Measurements from ENCODE around the gene CHST9.

GRCh38 chr18:27009293-27009692, 175.8 kb downstream of the CHST9 start:
- TF ChIP-seq EZH2 (IDR thresholded peaks at IDR 0.05; ENCODE audit: borderline replicate concordance, low read length) = no peak
- TF ChIP-seq, protein P1, sequence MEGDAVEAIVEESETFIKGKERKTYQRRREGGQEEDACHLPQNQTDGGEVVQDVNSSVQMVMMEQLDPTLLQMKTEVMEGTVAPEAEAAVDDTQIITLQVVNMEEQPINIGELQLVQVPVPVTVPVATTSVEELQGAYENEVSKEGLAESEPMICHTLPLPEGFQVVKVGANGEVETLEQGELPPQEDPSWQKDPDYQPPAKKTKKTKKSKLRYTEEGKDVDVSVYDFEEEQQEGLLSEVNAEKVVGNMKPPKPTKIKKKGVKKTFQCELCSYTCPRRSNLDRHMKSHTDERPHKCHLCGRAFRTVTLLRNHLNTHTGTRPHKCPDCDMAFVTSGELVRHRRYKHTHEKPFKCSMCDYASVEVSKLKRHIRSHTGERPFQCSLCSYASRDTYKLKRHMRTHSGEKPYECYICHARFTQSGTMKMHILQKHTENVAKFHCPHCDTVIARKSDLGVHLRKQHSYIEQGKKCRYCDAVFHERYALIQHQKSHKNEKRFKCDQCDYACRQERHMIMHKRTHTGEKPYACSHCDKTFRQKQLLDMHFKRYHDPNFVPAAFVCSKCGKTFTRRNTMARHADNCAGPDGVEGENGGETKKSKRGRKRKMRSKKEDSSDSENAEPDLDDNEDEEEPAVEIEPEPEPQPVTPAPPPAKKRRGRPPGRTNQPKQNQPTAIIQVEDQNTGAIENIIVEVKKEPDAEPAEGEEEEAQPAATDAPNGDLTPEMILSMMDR (IDR thresholded peaks at IDR 0.05; ENCODE audit: low read length) = no peak

Measured in OCI-LY1 (cell line).